Breast epithelium (tissue), 4 donors: Measurements from ENCODE around the gene NLRX1. TPM values are rescaled to one million over a fixed set of nuclear protein-coding genes. Genes with fewer than 3 reads are reported as not detected.
A peak's percentile ranks its signal among the peaks of the same experiment; 100 is the strongest.

ENCODE experiments used
- DNase-seq, 2 donors: peaks; one replicate each; pipeline ENCODE4 v3.0.0-alpha.2; 2019; ENCODE audit warnings: low spot score in 2 of 2
- H3K27ac ChIP-seq, 2 donors: fragments of 200-600 bp; sonication (generic) in 1 of 2; one replicate each; pipeline ENCODE4 v1.5.1; 2016 to 2019; ENCODE audit warnings: mild to moderate bottlenecking in 1 of 2
- H3K27me3 ChIP-seq, 2 donors: fragments of 200-600 bp; sonication (generic) in 1 of 2; one replicate each; pipeline versions ENCODE4 v1.5.1 to v1.6.0; 2017 to 2019; ENCODE audit warnings: control low read depth in 1 of 2, mild to moderate bottlenecking in 1 of 2
- H3K36me3 ChIP-seq: fragments of 200-600 bp; one replicate; pipeline ENCODE4 v1.5.1; 2019
- H3K4me1 ChIP-seq, 2 donors: fragments of 200-600 bp; sonication (generic); one replicate each; pipeline ENCODE4 v1.5.1; 2016 to 2019; ENCODE audit warnings: control low read depth in 1 of 2
- H3K4me3 ChIP-seq, 3 donors: fragments of 200-600 bp; sonication (generic); 1 replicate in 2 of 3; 2 replicates in 1 of 3; pipeline ENCODE4 v1.5.1; 2016 to 2019; ENCODE audit warnings: mild to moderate bottlenecking in 3 of 3, moderate library complexity in 2 of 3
- H3K9me3 ChIP-seq, 2 donors: fragments of 200-600 bp; sonication (generic) in 1 of 2; one replicate each; pipeline ENCODE4 v1.5.1; 2016 to 2019; ENCODE audit warnings: control low read depth in 1 of 2
- POLR2A ChIP-seq: fragments of 450-650 bp; IDR thresholded peaks from one replicate; pipeline ENCODE4 v1.6.1; 2016; ENCODE audit warnings: antibody characterized with exemption, mild to moderate bottlenecking, moderate library complexity
- POLR2AphosphoS5 ChIP-seq, 3 donors: sonication (generic); formaldehyde crosslinking; IDR thresholded peaks; one replicate each; pipeline ENCODE4 v1.6.1; 2017; ENCODE audit warnings: antibody characterized with exemption in 3 of 3
- intact Hi-C: fragments of 100-400 bp; cut with DNase I; formaldehyde crosslinking; loops from one replicate; pipeline ENCODE4 v1.15.1; 2023; ENCODE audit warnings: low total_unique reads
- total RNA-seq, 3 donors: library from RNA; depleted of rRNA; stranded (reverse); fragments of >200 nt; gene quantifications; one replicate each; pipeline ENCODE4 v1.1.0, GENCODE V29; 2016
- TF ChIP-seq, protein P1 (sequence below), 3 donors: fragments of 450-650 bp; IDR thresholded peaks; one replicate each; pipeline ENCODE4 v1.5.1; 2016 to 2017; ENCODE audit warnings: antibody characterized with exemption in 3 of 3, mild to moderate bottlenecking in 3 of 3, moderate library complexity in 3 of 3

The NLRX1 gene
- total RNA-seq, 3 donors from 2014 or later = 11.5 to 16.1 (median 13.3) TPM

GRCh38 chr11:119167933-119168332 is 592 bp upstream of the NLRX1 start:
- Histone ChIP-seq H3K9me3 (no peaks in the 10 kb centered on the region), H3K27ac (peak overlapping the region; percentile 95 to 98), H3K4me3 (peak overlapping the region in 1 of 3 donors; percentile 96), H3K4me1 (no peaks in the 10 kb centered on the region), H3K27me3 (no peaks in the 10 kb centered on the region), H3K36me3 (no peaks in the 10 kb centered on the region)
- intact Hi-C loops = no loop called here
- TF ChIP-seq POLR2AphosphoS5 (IDR thresholded peaks at IDR 0.05) (no peak), POLR2A (no peak)
- TF ChIP-seq, protein P1, sequence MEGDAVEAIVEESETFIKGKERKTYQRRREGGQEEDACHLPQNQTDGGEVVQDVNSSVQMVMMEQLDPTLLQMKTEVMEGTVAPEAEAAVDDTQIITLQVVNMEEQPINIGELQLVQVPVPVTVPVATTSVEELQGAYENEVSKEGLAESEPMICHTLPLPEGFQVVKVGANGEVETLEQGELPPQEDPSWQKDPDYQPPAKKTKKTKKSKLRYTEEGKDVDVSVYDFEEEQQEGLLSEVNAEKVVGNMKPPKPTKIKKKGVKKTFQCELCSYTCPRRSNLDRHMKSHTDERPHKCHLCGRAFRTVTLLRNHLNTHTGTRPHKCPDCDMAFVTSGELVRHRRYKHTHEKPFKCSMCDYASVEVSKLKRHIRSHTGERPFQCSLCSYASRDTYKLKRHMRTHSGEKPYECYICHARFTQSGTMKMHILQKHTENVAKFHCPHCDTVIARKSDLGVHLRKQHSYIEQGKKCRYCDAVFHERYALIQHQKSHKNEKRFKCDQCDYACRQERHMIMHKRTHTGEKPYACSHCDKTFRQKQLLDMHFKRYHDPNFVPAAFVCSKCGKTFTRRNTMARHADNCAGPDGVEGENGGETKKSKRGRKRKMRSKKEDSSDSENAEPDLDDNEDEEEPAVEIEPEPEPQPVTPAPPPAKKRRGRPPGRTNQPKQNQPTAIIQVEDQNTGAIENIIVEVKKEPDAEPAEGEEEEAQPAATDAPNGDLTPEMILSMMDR (IDR thresholded peaks at IDR 0.05) = no peak
- no peak for DNase-seq

DNA sequence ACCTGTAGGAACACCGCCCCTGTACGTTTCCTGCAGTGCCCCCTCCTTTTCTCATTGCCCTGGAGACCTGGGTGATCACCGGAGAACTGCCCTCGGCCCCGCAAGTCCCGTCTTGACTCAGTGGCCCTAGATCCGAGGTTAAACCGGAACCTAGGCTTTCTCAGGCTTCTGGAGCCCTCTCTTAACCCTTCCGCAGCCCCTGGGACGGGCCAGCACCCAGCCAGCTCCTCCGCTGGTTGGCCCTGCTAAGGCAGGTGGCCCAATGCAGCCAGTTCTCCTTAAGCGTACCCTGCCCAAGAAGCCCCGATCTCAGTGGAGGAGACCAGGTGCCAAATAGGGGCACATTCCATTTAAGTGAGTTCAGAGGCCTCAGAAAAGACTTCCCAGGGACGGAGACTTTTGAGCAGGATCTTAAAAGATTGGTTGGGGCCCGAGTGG is 776 bp downstream of the NLRX1 start:
- H3K36me3 ChIP-seq = no peaks in the 10 kb centered on the region
- intact Hi-C loops = no loop called here
- H3K4me1 ChIP-seq = no peaks in the 10 kb centered on the region
- H3K4me3 ChIP-seq = peak overlapping the region; percentile 80 to 96 (median 87)
- no peaks in the 10 kb centered on the region for H3K9me3 ChIP-seq
- DNase-seq = peak in 1 of 2 donors; percentile 65
- H3K27ac ChIP-seq = peak overlapping the region; percentile 95 to 98
- no peaks in the 10 kb centered on the region for H3K27me3 ChIP-seq
- TF ChIP-seq POLR2AphosphoS5 (IDR thresholded peaks at IDR 0.05) (peak in 1 of 3 donors; percentile 21), POLR2A (no peak)

- intact Hi-C loops = no loop called here
- Histone ChIP-seq H3K4me3 (no peak overlapping the region), H3K9me3 (no peaks in the 10 kb centered on the region), H3K4me1 (no peaks in the 10 kb centered on the region), H3K27ac (no peak overlapping the region), H3K36me3 (no peaks in the 10 kb centered on the region), H3K27me3 (no peaks in the 10 kb centered on the region)
- DNase-seq = no peak
- TF ChIP-seq POLR2AphosphoS5 (IDR thresholded peaks at IDR 0.05) = no peak
- TF ChIP-seq, protein P1 (IDR thresholded peaks at IDR 0.05) = no peak
- no peak for TF ChIP-seq POLR2A
These were observed 4.0 kb downstream of the NLRX1 start for GRCh38 chr11:119172513-119172912.

DNA sequence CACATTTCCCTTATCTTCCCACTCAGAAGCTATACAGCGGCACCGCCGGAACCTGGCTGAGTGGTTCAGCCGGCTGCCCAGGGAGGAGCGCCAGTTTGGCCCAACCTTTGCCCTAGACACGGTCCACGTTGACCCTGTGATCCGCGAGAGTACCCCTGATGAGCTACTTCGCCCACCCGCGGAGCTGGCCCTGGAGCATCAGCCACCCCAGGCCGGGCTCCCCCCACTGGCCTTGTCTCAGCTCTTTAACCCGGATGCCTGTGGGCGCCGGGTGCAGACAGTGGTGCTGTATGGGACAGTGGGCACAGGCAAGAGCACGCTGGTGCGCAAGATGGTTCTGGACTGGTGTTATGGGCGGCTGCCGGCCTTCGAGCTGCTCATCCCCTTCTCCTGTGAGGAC is 4.9 kb downstream of the NLRX1 start:
- H3K4me3 ChIP-seq = no peak overlapping the region
- DNase-seq = no peak
- H3K36me3 ChIP-seq = no peaks in the 10 kb centered on the region
- no peaks in the 10 kb centered on the region for H3K4me1 ChIP-seq
- no peak overlapping the region for H3K27ac ChIP-seq
- intact Hi-C loops = no loop called here
- H3K9me3 ChIP-seq = no peaks in the 10 kb centered on the region
- TF ChIP-seq POLR2A (no peak), POLR2AphosphoS5 (IDR thresholded peaks at IDR 0.05) (no peak)
- TF ChIP-seq, protein P1 (IDR thresholded peaks at IDR 0.05) = no peak
- no peaks in the 10 kb centered on the region for H3K27me3 ChIP-seq

DNA sequence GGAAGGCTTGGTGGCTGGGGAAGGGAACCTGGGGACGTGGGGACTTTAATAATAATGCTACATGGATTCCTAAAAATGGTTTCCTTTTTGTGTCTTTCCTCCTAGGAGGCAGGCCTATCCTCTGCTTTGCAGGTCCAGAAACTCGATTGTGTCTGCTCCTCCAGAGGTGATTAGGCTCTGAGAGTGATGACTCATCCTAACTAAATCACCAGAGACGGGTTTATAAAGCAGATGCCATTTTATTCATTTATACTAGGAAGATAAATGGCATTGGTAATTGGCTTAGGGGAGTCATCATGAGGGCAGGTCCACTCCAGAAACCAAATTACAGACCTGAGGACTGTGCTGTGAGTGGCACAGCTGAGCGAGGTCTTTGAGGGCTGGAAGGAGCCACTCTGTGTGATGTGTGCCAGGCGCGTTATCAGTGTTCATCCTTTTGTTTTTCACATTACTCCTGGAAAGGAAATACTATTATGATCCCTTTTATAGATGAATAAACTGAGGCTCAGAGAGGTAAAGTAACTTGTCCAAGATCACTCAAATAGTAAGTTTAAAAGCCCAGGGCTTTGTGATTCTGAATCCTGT is 7.1 kb downstream of the NLRX1 start:
- no peaks in the 10 kb centered on the region for H3K9me3 ChIP-seq
- H3K4me3 ChIP-seq = no peak overlapping the region
- no peaks in the 10 kb centered on the region for H3K27me3 ChIP-seq
- TF ChIP-seq, protein P1 (IDR thresholded peaks at IDR 0.05) = no peak
- TF ChIP-seq POLR2AphosphoS5 (IDR thresholded peaks at IDR 0.05) = no peak
- no peak for TF ChIP-seq POLR2A
- no peaks in the 10 kb centered on the region for H3K4me1 ChIP-seq
- H3K36me3 ChIP-seq = no peaks in the 10 kb centered on the region
- intact Hi-C loops = no loop called here
- H3K27ac ChIP-seq = no peak overlapping the region
- no peak for DNase-seq
